Heart left ventricle (tissue), 13 donors: ENCODE results near the gene SLC4A7.

Experiments
- CTCF ChIP-seq, 12 donors: fragments of 200-600 bp; sonication (generic) in 4 of 12; IDR thresholded peaks; one replicate each; pipeline versions ENCODE4 v1.5.0 to v1.8.0; 2018 to 2022; ENCODE audit warnings: antibody characterized with exemption in 12 of 12, mild to moderate bottlenecking in 5 of 12
- POLR2A ChIP-seq, 2 donors: fragments of 450-650 bp; IDR thresholded peaks; one replicate each; pipeline ENCODE4 v1.6.1; 2017; ENCODE audit warnings: antibody characterized with exemption in 2 of 2, mild to moderate bottlenecking in 2 of 2, moderate library complexity in 2 of 2
- donor health status: ischemic (EF 13 %, LVEDD 7.1; RV severe dilation, severe dysfunction).
- donor health status: DM: no; HTN: yes; CAD: no.
- donor health status: DM: no; HTN: no; CAD: no.
- donor health status: ischemic (EF 25% LVEDD 6.9; RV normal size, moderate dysfunction).
- donor health status: ischemic (EF 25% LVEDD 5.7; RV mildly dilated, moderate dysfunction).
- donor health status: ischemic (EF 35%, LVEDD 5.7; RV mildly dilated, moderate dysfunction).
- donor health status: nonischemic (EF 11% LVEDD 7.7; RV severe dilation, severe dysfunction).
- donor health status: DM: yes; HTN: yes; CAD: no.
- donor health status: PGD.
- donor health status: ischemic (EF 29% LVEDD 5.4; RV normal size, mild dysfunction).
- donor health status: nonischemic (EF 23%, LVEDD 6.1; RV moderate dilation, normal function).

- TF ChIP-seq CTCF (IDR thresholded peaks at IDR 0.05) (no peak), POLR2A (IDR thresholded peaks at IDR 0.05) (no peak)
These were observed 37.1 kb upstream of the SLC4A7 start for GRCh38 chr3:27521179-27521871.
